IPS DF 4.7 (cell line): ENCODE results near the gene HORMAD2.

Experiments
- DNase-seq: peaks from one replicate; pipeline ENCODE4 v3.0.0-alpha.2; 2013; ENCODE audit warnings: low spot score; ENCODE audit errors: extremely low read depth

Gene HORMAD2

GRCh38 chr22:30079952-30080533 lies at the start of gene HORMAD2:
HORMAD2 (plus strand) TSS chr22:30080464; CDS start chr22:30093953, 13,489 bp downstream.
- peak; percentile 60 for DNase-seq

GRCh38 chr22:30031328-30031727 lies 48.9 kb upstream of the HORMAD2 start:
- DNase-seq, result no peak

- no peak for DNase-seq
Measured at GRCh38 chr22:30031764-30032455, 48.4 kb upstream of the HORMAD2 start.

GRCh38 chr22:30033137-30033536 lies 47.1 kb upstream of the HORMAD2 start:
- no peak for DNase-seq

GRCh38 chr22:30033901-30034300 lies 46.4 kb upstream of the HORMAD2 start:
- no peak for DNase-seq

- no peak for DNase-seq
Measured at GRCh38 chr22:30036656-30037055, 43.6 kb upstream of the HORMAD2 start.

- DNase-seq, result no peak
Measured at GRCh38 chr22:30038219-30038618, 42.0 kb upstream of the HORMAD2 start.

GRCh38 chr22:30040499-30041260 lies 39.6 kb upstream of the HORMAD2 start:
- no peak for DNase-seq

GRCh38 chr22:30041475-30041874 lies 38.8 kb upstream of the HORMAD2 start:
- DNase-seq, result no peak

GRCh38 chr22:30041881-30042280 lies 38.4 kb upstream of the HORMAD2 start:
- DNase-seq, result no peak

- DNase-seq, result no peak
Measured at GRCh38 chr22:30043161-30043560, 37.1 kb upstream of the HORMAD2 start.

GRCh38 chr22:30044369-30044768 lies 35.9 kb upstream of the HORMAD2 start:
- DNase-seq, result no peak

GRCh38 chr22:30044881-30045493 lies 35.3 kb upstream of the HORMAD2 start:
- DNase-seq, result no peak

GRCh38 chr22:30045494-30045887 lies 34.8 kb upstream of the HORMAD2 start:
- no peak for DNase-seq

GRCh38 chr22:30045901-30046715 lies 34.2 kb upstream of the HORMAD2 start:
- no peak for DNase-seq

GRCh38 chr22:30046716-30047363 lies 33.4 kb upstream of the HORMAD2 start:
- no peak for DNase-seq

GRCh38 chr22:30047364-30047738 lies 32.9 kb upstream of the HORMAD2 start:
- DNase-seq, result peak; percentile 2

- no peak for DNase-seq
Measured at GRCh38 chr22:30048681-30049080, 31.6 kb upstream of the HORMAD2 start.

- no peak for DNase-seq
Measured at GRCh38 chr22:30054067-30054763, 26.0 kb upstream of the HORMAD2 start.

- no peak for DNase-seq
Measured at GRCh38 chr22:30054764-30055069, 25.5 kb upstream of the HORMAD2 start.
